HAP-1 (cell line): Measurements from ENCODE around the gene ZNF334.

Experiments
- DNase-seq, 2 experiments: peaks; one replicate each; pipeline ENCODE4 v3.0.0-alpha.2; 2016 to 2020; ENCODE audit warnings: low spot score in 2 of 2
- H3K27me3 ChIP-seq: fragments of 250-450 bp; sonication (Bioruptor Pico); 2 replicates; pipeline ENCODE4 v1.5.1; 2020; ENCODE audit warnings: low read depth, mild to moderate bottlenecking, moderate library complexity
- H3K36me3 ChIP-seq: fragments of 250-450 bp; sonication (Bioruptor Pico); replicated peaks from 2 replicates; pipeline ENCODE4 v1.5.1; 2020; ENCODE audit warnings: mild to moderate bottlenecking
- H3K4me1 ChIP-seq: fragments of 250-450 bp; sonication (Bioruptor Pico); 2 replicates; pipeline ENCODE4 v1.5.1; 2020; ENCODE audit warnings: mild to moderate bottlenecking
- H3K4me3 ChIP-seq: fragments of 250-450 bp; sonication (Bioruptor Pico); 2 replicates; pipeline ENCODE4 v1.5.1; 2020; ENCODE audit warnings: mild to moderate bottlenecking, moderate library complexity
- H3K9me3 ChIP-seq: fragments of 250-450 bp; sonication (Bioruptor Pico); 2 replicates; pipeline ENCODE4 v1.5.1; 2020; ENCODE audit warnings: mild to moderate bottlenecking, moderate library complexity
- in situ Hi-C: fragments of 300-500 bp; cut with MboI; formaldehyde crosslinking; loops from 3 replicates; pipeline ENCODE4 v1.14.3; 2020; ENCODE audit warnings: low sequenced_read_pairs, inconsistent platforms, mixed read lengths

The ZNF334 gene

DNA sequence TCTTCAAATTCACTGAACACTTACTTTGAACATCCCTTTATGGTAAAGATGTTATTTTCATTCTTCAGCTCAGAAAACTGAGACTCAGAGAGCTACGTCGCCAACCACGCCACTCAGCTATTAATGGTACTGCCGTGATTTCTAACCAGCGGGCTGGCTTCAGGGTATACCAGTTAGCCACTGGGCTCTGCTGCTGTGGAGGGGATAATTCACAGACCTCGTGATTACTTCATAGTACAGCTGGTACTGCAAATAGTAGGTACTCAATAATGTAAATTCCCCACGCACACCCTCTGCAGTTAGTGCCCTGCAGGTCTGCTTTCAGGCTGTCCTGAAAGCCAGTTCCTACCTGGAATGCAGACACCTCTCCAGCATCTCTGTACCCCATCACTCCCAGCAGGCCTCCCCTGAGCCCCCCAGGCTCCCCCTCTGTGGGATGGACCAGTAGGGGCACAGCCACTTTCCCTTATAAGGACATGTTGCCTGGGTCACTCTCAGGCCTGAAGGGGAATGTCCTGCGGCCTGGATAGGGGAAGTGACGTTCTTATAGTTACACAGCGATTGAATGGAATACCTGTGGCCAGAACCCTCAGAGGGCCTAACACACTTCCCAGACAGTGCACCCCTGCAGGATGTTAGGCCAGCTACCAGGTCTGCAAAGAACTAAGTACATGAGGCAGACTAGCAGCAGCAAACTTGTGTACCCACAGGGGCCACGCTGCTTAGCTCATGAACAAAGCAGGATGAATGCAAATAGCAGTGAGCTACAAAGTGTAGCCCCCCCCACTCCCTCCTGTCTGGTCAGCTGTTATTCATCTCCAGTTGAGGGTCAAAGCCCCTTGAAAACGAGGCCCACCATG is 38.4 kb upstream of the ZNF334 start:
- in situ Hi-C loops: no loop called here
- no peaks in the 10 kb centered on the region for H3K4me1 ChIP-seq
- H3K4me3 ChIP-seq: no peak overlapping the region
- no peaks in the 10 kb centered on the region for H3K27me3 ChIP-seq
- DNase-seq: no peak
- no peaks in the 10 kb centered on the region for H3K36me3 ChIP-seq
- no peaks in the 10 kb centered on the region for H3K9me3 ChIP-seq

DNA sequence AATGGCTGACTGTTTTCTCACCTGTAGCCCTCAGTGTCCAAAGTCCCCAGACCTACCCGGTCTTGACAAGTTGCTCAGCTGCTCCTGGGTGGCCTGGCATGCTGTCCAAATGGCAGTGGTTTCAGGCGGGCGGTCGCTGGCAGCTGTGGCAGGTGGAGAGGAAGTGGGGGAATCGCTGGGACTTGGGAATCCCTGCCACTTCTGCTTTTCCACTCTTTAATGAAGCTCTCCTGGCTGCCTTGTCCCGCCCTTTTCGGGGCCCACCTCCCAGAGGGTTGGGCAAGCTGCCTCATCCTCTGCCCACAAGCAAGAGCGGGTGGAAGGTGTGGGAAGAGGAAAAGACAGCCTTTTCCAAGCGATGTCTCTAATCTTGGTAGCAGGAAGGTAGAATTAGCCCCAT is 37.1 kb upstream of the ZNF334 start, which contains the start of gene OCSTAMP:
Gene OCSTAMP (minus strand): TSS at position 194 of the 400 bp plus-strand sequence. CDS start 94 bp downstream, at position 100.
- in situ Hi-C loops: no loop called here
- DNase-seq: no peak
- Histone ChIP-seq H3K27me3 (no peaks in the 10 kb centered on the region), H3K4me1 (no peaks in the 10 kb centered on the region), H3K9me3 (no peaks in the 10 kb centered on the region), H3K4me3 (no peak within 1 kb of the TSS), H3K36me3 (no peaks in the 10 kb centered on the region)

DNA sequence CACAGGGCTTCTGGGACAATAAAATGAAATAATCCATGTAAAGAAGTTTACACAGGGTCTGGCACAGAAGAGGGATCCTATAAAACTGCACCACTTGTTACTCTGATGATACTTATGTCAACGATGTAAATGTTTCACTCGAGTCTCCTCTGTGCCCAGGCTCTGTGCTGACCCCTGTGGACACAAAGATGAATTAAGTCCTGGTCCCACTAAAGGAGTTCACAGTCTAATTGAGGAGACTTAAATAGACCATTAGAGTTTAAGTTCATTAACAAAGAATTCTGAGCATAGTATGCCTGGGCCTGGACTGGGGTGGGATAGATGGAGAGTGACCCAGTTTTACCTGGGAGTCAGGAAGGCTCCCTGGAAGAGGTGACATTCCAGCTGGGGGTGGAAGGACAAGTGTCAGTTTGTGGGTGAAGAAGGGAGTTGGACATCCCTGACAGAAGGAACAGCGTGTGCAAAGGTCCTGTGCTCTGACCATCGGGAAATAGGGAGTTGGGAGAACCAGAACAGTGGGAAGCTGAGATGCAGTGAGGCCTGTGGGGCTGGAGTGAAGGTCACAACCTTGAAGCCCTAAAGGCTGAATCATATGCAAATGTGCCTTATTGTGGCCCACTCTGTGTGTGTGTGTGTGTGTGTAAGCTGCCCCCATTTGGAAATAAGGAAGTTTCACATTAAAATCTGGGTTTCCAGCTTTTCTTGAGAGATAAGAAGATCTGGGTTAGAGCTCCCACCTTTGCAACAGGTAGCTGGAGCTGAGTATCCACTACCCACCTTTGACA is 36.0 kb upstream of the ZNF334 start:
- no peak for DNase-seq
- no peaks in the 10 kb centered on the region for H3K36me3 ChIP-seq
- in situ Hi-C loops: no loop called here
- no peak overlapping the region for H3K4me3 ChIP-seq
- no peaks in the 10 kb centered on the region for H3K4me1 ChIP-seq
- H3K9me3 ChIP-seq: no peaks in the 10 kb centered on the region
- no peaks in the 10 kb centered on the region for H3K27me3 ChIP-seq

DNA sequence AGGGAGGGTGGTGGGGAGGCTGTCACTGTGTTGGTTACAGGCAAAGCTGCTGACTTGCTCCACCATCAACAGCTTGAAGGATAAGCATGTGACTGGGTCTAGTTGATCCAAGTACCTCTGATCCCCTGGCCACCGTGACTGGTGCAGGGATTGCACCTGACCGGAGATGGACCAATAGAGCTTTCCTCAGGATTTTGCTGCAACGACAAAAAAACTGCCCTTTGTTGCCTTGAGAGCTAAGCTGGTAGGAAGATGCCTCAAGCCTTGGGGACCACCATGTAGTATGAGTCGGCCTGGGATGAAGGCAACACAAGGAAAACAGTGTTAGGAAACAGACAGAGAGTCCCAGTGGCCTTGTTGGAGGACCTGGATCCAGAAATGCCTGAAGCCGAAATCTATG is 35.3 kb upstream of the ZNF334 start:
- Histone ChIP-seq H3K4me3 (no peak overlapping the region), H3K27me3 (no peaks in the 10 kb centered on the region), H3K4me1 (no peaks in the 10 kb centered on the region), H3K36me3 (no peaks in the 10 kb centered on the region), H3K9me3 (no peaks in the 10 kb centered on the region)
- no peak for DNase-seq
- in situ Hi-C loops: no loop called here

DNA sequence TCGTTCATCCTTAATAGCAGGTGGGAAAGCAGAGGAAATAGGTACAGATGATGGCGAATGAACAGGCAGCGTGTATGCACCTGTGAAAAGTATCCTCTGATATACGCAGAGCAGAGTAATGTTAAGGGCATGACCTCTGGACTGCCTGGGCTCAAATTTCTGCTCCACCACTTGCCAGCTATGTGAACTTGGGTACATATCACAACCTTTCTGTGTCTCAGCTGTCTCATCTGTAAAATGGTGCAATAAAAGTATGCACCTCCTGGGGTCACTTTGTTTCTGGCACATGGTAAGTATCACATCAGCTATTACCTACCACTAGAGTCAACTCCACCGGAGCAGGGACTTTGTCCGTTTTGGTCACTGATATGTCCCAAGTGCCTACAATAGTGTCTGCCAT is 34.6 kb upstream of the ZNF334 start:
- no peaks in the 10 kb centered on the region for H3K9me3 ChIP-seq
- no peak overlapping the region for H3K4me3 ChIP-seq
- H3K27me3 ChIP-seq: no peaks in the 10 kb centered on the region
- no peaks in the 10 kb centered on the region for H3K36me3 ChIP-seq
- H3K4me1 ChIP-seq: no peaks in the 10 kb centered on the region
- in situ Hi-C loops: no loop called here
- DNase-seq: no peak

DNA sequence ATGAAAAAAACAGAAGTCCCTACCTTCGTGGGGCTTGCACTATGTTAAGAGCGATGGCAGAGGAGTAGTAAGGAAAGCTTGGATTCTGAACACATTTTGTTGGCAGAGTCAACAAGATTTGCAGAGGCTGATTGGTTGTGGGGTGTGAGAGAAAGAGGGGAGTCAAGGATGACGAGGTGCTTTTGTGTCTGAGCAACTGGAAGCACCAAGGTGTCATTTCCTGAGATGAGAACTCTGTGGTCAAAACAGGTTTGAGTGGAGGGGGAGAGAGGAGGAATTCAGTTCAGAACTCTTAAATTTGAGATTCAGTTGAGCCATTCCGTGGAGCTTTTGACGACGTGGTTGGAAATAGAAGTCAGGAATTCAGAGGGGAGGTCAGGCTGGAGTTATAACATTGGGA is 33.6 kb upstream of the ZNF334 start:
- Histone ChIP-seq H3K4me1 (no peaks in the 10 kb centered on the region), H3K36me3 (no peaks in the 10 kb centered on the region), H3K4me3 (no peak overlapping the region), H3K9me3 (no peaks in the 10 kb centered on the region), H3K27me3 (no peaks in the 10 kb centered on the region)
- in situ Hi-C loops: no loop called here
- no peak for DNase-seq

DNA sequence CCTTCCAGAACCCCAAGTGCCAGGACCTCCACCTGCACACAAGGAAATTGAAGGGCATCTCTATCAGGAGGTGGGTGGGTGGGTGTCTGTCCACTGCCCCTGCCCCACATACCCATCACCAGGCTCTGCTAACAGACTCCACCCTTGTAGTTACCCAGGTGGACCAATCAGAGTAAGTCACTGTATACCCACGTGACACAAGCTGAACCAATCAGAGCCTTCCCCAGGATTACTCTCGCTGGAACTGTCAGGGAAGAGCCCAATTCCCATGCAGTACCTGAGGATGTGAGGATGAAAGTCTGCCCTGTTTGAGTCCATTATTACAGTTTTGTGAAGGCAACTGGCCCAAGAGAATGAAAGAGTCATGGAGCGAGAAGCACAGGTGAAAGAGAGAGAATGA is 32.9 kb upstream of the ZNF334 start:
- no peaks in the 10 kb centered on the region for H3K4me1 ChIP-seq
- H3K36me3 ChIP-seq: no peaks in the 10 kb centered on the region
- DNase-seq: no peak
- no peak overlapping the region for H3K4me3 ChIP-seq
- H3K27me3 ChIP-seq: no peaks in the 10 kb centered on the region
- H3K9me3 ChIP-seq: no peaks in the 10 kb centered on the region
- in situ Hi-C loops: no loop called here

DNA sequence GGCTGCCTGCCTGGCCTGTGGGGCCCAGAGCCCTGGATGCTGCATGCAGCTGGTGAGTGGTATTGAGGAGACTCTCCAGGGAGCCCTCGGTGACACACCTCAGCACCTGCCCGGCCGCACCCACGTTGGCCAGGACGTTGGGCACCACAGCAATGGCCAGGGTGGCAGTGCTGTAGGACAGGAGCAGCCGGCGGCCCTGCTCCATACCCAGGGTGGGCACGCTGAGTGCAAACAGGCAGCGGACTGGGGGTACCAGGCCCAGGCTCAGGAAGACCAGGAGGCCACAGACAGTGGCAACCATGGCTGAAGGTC is 32.4 kb upstream of the ZNF334 start:
- DNase-seq: no peak
- Histone ChIP-seq H3K27me3 (no peaks in the 10 kb centered on the region; the same call in 1 of the 2 replicates), H3K9me3 (no peaks in the 10 kb centered on the region), H3K4me3 (no peak overlapping the region), H3K4me1 (no peaks in the 10 kb centered on the region), H3K36me3 (no peaks in the 10 kb centered on the region)
- in situ Hi-C loops: no loop called here

DNA sequence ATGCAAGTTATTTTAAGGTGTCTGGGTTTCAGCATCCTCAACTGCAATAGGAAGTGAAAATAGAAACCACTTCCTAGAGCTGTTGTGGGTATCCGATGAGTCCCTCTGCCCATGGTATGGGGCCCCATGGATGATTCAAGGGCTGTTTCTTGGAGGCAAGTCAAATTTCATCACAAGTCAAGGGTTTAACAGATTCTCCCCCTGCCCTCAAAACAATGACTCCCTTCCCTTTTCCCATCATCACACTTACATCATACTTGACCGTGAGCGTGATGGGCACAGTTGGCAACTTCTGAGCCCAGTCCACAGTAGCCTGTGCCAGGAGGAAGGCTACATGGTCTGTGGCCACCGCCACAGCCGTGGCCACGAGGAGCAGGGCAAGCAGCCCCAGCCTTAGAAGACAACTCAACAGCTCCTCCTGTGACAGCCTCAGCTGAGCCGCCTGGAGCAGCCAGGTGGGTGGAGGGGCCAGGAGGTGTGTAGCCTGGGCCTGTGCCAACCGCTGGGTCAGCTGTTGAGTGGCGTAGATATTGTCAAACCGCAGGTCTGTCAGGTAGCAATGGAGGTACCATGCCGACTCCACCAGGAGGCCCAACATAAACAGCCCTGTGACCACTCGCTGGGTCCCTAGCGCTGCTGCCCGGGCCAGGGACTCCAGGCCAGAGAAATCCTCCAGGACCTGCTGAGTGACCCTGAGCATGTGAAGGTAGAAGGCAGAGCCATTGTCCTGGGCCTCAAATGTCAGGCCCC is 31.9 kb upstream of the ZNF334 start:
- Histone ChIP-seq H3K27me3 (no peaks in the 10 kb centered on the region; the same call in 1 of the 2 replicates), H3K4me3 (no peak overlapping the region), H3K36me3 (no peaks in the 10 kb centered on the region), H3K9me3 (no peaks in the 10 kb centered on the region), H3K4me1 (no peaks in the 10 kb centered on the region)
- no peak for DNase-seq
- in situ Hi-C loops: no loop called here

DNA sequence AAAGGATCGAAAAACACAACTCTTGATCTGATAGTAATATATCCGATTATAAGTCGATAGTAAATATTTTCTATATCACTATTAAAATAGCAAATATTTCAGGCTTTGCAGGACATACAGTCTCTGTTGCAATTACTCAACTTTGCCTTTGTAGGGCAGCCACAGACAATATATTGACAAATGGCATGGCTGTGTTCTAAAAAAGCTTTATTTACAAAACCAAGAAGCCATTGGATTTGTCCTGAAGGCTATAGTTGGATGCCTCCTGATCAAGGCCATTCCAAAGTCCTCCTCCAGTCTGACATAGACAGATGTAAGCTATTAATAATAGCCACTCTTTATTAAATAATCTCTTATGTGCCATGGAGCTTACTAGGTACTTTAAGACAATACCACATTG is 31.2 kb upstream of the ZNF334 start:
- no peak for DNase-seq
- Histone ChIP-seq H3K36me3 (no peaks in the 10 kb centered on the region), H3K4me3 (no peak overlapping the region), H3K27me3 (no peaks in the 10 kb centered on the region; the same call in 1 of the 2 replicates), H3K4me1 (no peaks in the 10 kb centered on the region), H3K9me3 (no peaks in the 10 kb centered on the region)
- in situ Hi-C loops: no loop called here

DNA sequence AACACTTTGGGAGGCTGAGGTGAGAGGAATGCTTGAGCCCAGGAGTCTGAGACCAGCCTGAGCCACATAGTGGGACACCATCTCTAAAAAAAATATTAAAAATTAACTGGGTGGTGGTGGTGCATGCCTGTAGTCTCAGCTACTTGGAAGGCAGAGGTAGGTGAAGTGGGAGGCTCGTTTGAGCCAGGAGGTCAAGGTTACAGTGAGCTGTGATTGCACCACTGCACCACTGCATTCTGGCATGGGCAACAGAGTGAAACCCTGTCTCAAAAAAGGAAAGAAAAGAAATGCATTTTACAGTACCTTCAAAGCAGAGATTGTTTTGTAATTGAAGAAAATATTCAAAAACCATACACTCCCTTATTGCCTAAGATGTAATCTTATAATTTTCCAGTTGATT is 30.6 kb upstream of the ZNF334 start:
- Histone ChIP-seq H3K27me3 (no peaks in the 10 kb centered on the region; the same call in 1 of the 2 replicates), H3K4me3 (no peak overlapping the region), H3K36me3 (no peaks in the 10 kb centered on the region), H3K4me1 (no peaks in the 10 kb centered on the region), H3K9me3 (no peaks in the 10 kb centered on the region)
- DNase-seq: no peak
- in situ Hi-C loops: no loop called here

DNA sequence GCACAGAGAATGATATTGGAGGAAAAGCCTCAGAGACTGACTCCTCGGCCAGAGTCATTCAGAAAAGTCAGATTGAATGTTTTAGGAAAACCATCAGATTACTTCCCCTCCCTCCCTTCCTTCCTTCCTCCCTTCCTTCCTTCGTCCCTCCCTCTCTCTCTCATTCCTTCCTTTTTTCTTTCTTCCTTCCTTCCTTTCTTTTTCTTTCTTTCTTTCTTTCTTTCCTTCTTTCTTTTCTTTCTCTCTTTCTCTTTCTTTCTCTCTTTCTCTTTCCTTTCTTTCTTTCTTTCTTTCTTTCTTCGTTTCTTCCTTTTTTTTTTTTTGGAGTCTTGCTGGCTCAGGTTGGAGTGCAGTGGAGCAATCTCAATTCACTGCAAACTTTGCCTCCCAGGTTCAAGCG is 29.7 kb upstream of the ZNF334 start:
- no peak for DNase-seq
- H3K27me3 ChIP-seq: no peaks in the 10 kb centered on the region; the same call in 1 of the 2 replicates
- in situ Hi-C loops: no loop called here
- no peaks in the 10 kb centered on the region for H3K9me3 ChIP-seq
- no peaks in the 10 kb centered on the region for H3K36me3 ChIP-seq
- H3K4me3 ChIP-seq: no peak overlapping the region
- no peaks in the 10 kb centered on the region for H3K4me1 ChIP-seq

DNA sequence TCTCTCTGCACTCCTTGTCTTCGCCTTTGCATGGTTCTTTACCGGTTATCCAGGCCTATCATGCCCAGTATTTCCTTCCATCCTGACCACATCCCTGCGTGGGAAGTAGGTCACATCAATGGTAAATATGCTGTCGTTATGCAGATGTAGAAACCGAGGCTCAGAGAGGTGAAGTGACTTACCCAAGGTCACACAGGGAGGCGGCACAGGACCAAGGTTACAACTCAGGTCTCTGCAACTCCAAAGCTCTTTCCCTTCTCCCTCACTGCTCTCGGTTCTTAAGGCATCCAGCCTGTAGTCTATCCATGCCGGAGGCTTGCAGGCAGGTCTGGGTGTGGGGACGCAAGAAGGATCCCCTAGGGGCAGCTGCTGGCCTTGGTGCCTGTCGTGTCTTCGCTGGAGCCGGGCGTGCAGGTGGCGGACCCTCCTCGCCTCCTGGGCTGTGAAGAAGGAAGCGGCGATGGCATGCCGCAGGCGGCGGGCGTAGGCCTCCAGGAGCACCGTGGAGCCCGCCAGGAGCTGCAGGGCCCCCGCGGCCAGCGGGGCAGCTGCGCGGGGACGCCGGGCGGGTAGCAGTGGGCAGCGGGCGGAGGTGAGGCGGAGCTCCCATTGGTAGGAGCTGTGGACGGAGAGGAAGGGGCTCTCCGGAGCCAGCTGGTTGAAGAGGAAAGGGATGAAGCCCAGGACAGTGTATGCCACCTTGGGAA is 28.0 kb upstream of the ZNF334 start:
- no peaks in the 10 kb centered on the region for H3K9me3 ChIP-seq
- no peak overlapping the region for H3K4me3 ChIP-seq
- H3K36me3 ChIP-seq: no peaks in the 10 kb centered on the region
- H3K4me1 ChIP-seq: no peaks in the 10 kb centered on the region
- no peak for DNase-seq
- in situ Hi-C loops: no loop called here
- H3K27me3 ChIP-seq: no peaks in the 10 kb centered on the region; the same call in 1 of the 2 replicates
